ENCODE results near the gene CHD5.

Gene CHD5

DNA sequence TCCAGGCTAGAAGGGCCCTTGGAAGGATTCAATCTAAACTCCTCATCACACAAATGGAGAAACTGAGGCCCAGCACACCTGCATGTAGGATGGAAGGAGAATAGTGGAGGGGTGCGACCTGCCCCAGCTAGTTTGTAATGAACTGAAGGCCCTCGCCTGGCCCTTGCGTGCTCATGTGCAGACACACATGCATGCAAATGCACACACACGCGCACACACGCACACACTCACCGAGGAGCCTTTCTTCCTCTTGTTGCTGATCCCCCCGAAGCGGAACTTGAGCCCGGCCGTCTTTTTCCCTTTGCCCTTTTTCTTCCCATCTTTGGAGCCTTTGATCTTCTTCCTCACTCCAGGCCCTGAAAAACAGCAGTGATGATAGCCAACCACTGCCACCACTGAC lies 27.9 kb downstream of the CHD5 start:
- no peaks in the 10 kb centered on the region for H3K79me2 ChIP-seq (ENCODE audit: control insufficient read depth, insufficient read depth, low read length)
- no peak overlapping the region for H2BK5ac ChIP-seq (ENCODE audit: low read length)
- WGBS (ENCODE audit: extremely low coverage, insufficient coverage, low lambda C conversion rate), result no CpG with 5 or more reads among the region's 11 CpGs
- no peak overlapping the region for H3K23ac ChIP-seq (ENCODE audit: low read length)
- H3K27me3 ChIP-seq (ENCODE audit: insufficient read depth, low read length, poor library complexity), result no peaks in the 10 kb centered on the region
- H3K4me1 ChIP-seq (ENCODE audit: control insufficient read depth, low read depth, low read length), result no peaks in the 10 kb centered on the region
- no peak overlapping the region for H4K8ac ChIP-seq (ENCODE audit: low read depth, low read length)
- no peak overlapping the region for H3K4me2 ChIP-seq (ENCODE audit: low read length)
- H3K27ac ChIP-seq (ENCODE audit: low read depth, low read length), result no peak overlapping the region
- H3K4me3 ChIP-seq (ENCODE audit: low read length), result no peak overlapping the region
- no peaks in the 10 kb centered on the region for H3K79me1 ChIP-seq (ENCODE audit: low read length)
- no peak overlapping the region for H2AK5ac ChIP-seq (ENCODE audit: low read length)
- H2BK120ac ChIP-seq (ENCODE audit: low read depth, low read length), result no peak overlapping the region
- no peak overlapping the region for H4K5ac ChIP-seq (ENCODE audit: low read length)
- no peak overlapping the region for H3K4ac ChIP-seq (ENCODE audit: low read depth, low read length)
- DNase-seq, result no peak
- H3K9ac ChIP-seq (ENCODE audit: low read length), result no peak overlapping the region
- no peak overlapping the region for H3K18ac ChIP-seq (ENCODE audit: low read length)
- H3K36me3 ChIP-seq (ENCODE audit: control insufficient read depth, insufficient read depth, low read length), result no peaks in the 10 kb centered on the region
- no peak overlapping the region for H3K56ac ChIP-seq (ENCODE audit: low read length)
- no peak overlapping the region for H2BK15ac ChIP-seq (replicated peaks; ENCODE audit: low read depth)

DNA sequence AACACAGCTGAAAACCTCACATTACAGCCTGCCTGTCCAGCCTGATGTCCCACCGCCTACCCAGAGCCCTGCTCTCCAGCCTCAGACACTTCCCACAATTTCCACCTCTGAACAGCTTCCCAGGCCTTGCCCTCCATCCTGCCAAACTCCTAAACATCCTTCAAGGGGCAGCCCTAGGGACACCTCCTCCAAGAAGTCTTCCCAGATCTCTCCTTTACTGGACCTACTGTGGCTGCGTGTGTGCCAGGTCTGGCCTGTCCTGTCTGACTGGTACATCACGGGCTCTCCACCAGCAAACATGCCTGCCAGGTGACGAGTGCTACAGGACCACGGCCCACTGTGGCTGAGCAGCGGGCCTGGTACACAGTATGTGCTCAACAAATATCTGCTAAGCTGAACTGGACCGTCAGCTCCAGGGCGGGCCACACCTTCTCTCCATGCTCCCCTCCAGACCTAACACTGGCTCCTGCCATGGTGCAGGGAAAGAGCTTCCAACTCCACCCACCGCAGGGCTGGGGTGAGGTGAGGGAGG lies 28.8 kb downstream of the CHD5 start:
- no peak for DNase-seq
- Histone ChIP-seq H2AK5ac (ENCODE audit: low read length) (no peak overlapping the region), H3K27me3 (ENCODE audit: insufficient read depth, low read length, poor library complexity) (no peaks in the 10 kb centered on the region), H3K4ac (ENCODE audit: low read depth, low read length) (no peak overlapping the region), H3K27ac (ENCODE audit: low read depth, low read length) (no peak overlapping the region), H3K4me2 (ENCODE audit: low read length) (no peak overlapping the region), H3K79me2 (ENCODE audit: control insufficient read depth, insufficient read depth, low read length) (no peaks in the 10 kb centered on the region), H2BK15ac (replicated peaks; ENCODE audit: low read depth) (no peak overlapping the region), H3K9ac (ENCODE audit: low read length) (no peak overlapping the region), H3K23ac (ENCODE audit: low read length) (no peak overlapping the region), H3K36me3 (ENCODE audit: control insufficient read depth, insufficient read depth, low read length) (no peaks in the 10 kb centered on the region), H3K4me1 (ENCODE audit: control insufficient read depth, low read depth, low read length) (no peaks in the 10 kb centered on the region), H2BK5ac (ENCODE audit: low read length) (no peak overlapping the region), H3K56ac (ENCODE audit: low read length) (no peak overlapping the region), H3K79me1 (ENCODE audit: low read length) (no peaks in the 10 kb centered on the region), H3K4me3 (ENCODE audit: low read length) (no peak overlapping the region), H2BK120ac (ENCODE audit: low read depth, low read length) (no peak overlapping the region), H4K5ac (ENCODE audit: low read length) (no peak overlapping the region), H4K8ac (ENCODE audit: low read depth, low read length) (no peak overlapping the region), H3K18ac (ENCODE audit: low read length) (no peak overlapping the region)
- WGBS (ENCODE audit: extremely low coverage, insufficient coverage, low lambda C conversion rate), result no CpG with 5 or more reads among the region's 9 CpGs

DNA sequence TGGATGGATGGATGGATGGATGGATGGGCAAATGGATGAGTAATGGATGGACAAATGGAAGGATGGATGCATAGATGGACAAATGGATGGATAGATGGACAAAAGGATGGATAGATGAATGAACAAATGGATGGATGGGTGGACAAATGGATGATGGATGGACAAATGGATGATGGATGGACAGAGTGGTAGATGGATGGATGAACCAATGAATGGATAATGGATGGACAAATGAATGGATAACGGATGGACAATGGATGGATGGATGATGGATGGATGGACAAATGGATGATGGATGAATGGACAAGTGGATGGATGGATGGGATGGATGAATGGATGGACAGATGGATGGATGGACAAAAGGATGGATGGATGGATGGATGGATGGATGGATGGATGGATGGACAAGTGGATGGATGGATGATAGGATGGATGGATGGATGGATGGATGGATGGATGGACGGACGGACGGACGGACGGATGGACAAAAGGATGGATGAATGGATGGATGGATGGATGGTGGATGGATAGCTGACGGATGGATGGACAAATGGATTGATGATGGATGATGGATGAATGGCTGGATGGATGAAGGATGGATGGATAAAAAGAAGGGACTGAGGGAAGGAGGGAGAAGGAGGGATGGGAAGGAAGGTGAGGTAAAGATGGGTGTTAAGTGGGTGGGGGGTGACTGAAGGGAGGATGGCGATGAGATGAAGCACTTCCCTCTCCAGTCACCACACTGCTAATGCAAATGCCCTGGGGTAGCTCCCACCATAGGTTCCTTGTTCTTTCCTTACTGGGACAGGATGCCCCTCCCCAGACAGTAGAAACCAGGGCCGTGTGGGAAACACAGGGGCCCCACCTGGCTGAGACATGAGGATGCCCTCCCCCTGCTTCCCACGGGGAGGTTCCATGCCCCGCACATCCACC lies 29.8 kb downstream of the CHD5 start:
- H2AK5ac ChIP-seq (ENCODE audit: low read length), result no peak overlapping the region
- H3K23ac ChIP-seq (ENCODE audit: low read length), result no peak overlapping the region
- H3K27ac ChIP-seq (ENCODE audit: low read depth, low read length), result no peak overlapping the region
- no peak overlapping the region for H3K4me2 ChIP-seq (ENCODE audit: low read length)
- no peak overlapping the region for H4K8ac ChIP-seq (ENCODE audit: low read depth, low read length)
- DNase-seq, result no peak
- H3K4ac ChIP-seq (ENCODE audit: low read depth, low read length), result no peak overlapping the region
- H3K9ac ChIP-seq (ENCODE audit: low read length), result no peak overlapping the region
- no peak overlapping the region for H3K56ac ChIP-seq (ENCODE audit: low read length)
- WGBS (ENCODE audit: extremely low coverage, insufficient coverage, low lambda C conversion rate), result no CpG with 5 or more reads among the region's 11 CpGs
- no peak overlapping the region for H2BK15ac ChIP-seq (replicated peaks; ENCODE audit: low read depth)
- no peaks in the 10 kb centered on the region for H3K79me1 ChIP-seq (ENCODE audit: low read length)
- no peak overlapping the region for H3K4me3 ChIP-seq (ENCODE audit: low read length)
- H3K18ac ChIP-seq (ENCODE audit: low read length), result no peak overlapping the region
- H3K27me3 ChIP-seq (ENCODE audit: insufficient read depth, low read length, poor library complexity), result no peaks in the 10 kb centered on the region
- H3K4me1 ChIP-seq (ENCODE audit: control insufficient read depth, low read depth, low read length), result no peaks in the 10 kb centered on the region
- H3K79me2 ChIP-seq (ENCODE audit: control insufficient read depth, insufficient read depth, low read length), result no peaks in the 10 kb centered on the region
- H4K5ac ChIP-seq (ENCODE audit: low read length), result no peak overlapping the region
- no peak overlapping the region for H2BK5ac ChIP-seq (ENCODE audit: low read length)
- H2BK120ac ChIP-seq (ENCODE audit: low read depth, low read length), result no peak overlapping the region
- no peaks in the 10 kb centered on the region for H3K36me3 ChIP-seq (ENCODE audit: control insufficient read depth, insufficient read depth, low read length)

DNA sequence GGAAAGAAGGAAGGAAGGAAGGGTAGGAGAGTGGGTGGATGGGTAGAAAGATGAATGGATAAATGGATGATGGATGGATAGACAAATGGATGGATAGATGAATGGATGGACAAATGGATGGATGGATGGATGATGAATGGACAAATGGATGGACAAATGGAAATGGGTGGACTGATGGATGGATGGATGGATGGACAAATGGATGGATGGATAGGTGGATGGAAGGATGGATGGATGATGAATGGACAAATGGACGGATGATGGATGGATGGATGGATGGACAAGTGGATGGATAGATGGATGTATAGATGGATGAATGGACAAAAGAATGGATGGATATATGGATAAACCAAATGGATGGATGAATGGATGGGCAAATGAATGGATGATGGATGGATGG lies 30.5 kb downstream of the CHD5 start:
- no peak overlapping the region for H2BK15ac ChIP-seq (replicated peaks; ENCODE audit: low read depth)
- no peaks in the 10 kb centered on the region for H3K79me1 ChIP-seq (ENCODE audit: low read length)
- H3K4me2 ChIP-seq (ENCODE audit: low read length), result no peak overlapping the region
- H2BK120ac ChIP-seq (ENCODE audit: low read depth, low read length), result no peak overlapping the region
- no peak overlapping the region for H3K27ac ChIP-seq (ENCODE audit: low read depth, low read length)
- H3K56ac ChIP-seq (ENCODE audit: low read length), result no peak overlapping the region
- H3K27me3 ChIP-seq (ENCODE audit: insufficient read depth, low read length, poor library complexity), result no peaks in the 10 kb centered on the region
- no peak overlapping the region for H3K4me3 ChIP-seq (ENCODE audit: low read length)
- no peaks in the 10 kb centered on the region for H3K4me1 ChIP-seq (ENCODE audit: control insufficient read depth, low read depth, low read length)
- no peak overlapping the region for H4K8ac ChIP-seq (ENCODE audit: low read depth, low read length)
- no peaks in the 10 kb centered on the region for H3K36me3 ChIP-seq (ENCODE audit: control insufficient read depth, insufficient read depth, low read length)
- no peak overlapping the region for H2AK5ac ChIP-seq (ENCODE audit: low read length)
- no peaks in the 10 kb centered on the region for H3K79me2 ChIP-seq (ENCODE audit: control insufficient read depth, insufficient read depth, low read length)
- no peak overlapping the region for H3K23ac ChIP-seq (ENCODE audit: low read length)
- no peak overlapping the region for H3K4ac ChIP-seq (ENCODE audit: low read depth, low read length)
- H4K5ac ChIP-seq (ENCODE audit: low read length), result no peak overlapping the region
- H3K9ac ChIP-seq (ENCODE audit: low read length), result no peak overlapping the region
- no peak overlapping the region for H2BK5ac ChIP-seq (ENCODE audit: low read length)
- WGBS (ENCODE audit: extremely low coverage, insufficient coverage, low lambda C conversion rate), result no CpG with 5 or more reads among the region's 1 CpG
- no peak for DNase-seq
- no peak overlapping the region for H3K18ac ChIP-seq (ENCODE audit: low read length)

DNA sequence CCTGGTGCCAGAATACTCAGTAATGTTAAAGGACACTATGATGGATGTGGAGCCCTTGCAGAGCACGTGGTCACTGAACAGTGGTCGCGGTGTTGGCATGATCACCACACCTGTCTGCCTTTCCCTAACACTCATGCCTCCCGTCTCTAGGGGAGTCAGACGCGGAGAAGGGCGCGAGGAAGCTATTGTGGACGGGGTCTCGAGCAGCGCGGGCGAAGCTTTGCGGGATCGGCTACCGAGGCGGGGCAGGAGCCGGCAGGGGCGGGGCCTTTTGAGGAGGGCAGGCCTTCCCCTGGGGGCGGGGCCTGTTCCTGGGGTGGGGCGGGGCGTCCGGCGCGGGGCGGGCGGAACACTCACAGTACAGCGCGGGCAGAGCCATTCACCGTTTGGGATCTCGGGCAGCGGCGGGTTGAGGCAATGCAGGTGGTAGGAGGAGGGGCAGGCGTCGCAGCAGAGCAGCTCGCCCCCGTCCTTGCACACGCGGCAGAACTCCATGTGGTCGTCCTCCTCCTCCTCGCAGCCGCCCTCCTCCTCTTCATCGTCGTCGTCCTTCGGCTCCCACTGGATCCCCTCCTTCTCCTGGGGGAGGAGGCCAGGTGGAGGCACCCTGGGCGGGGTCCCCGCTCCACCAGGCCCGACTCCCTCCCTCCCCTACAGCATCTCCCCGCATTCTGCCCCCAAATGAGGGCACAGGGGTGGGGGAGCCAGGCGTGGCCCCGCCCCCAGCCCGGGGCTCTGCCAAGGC lies 31.5 kb downstream of the CHD5 start:
- H2BK5ac ChIP-seq (ENCODE audit: low read length), result no peak overlapping the region
- H3K23ac ChIP-seq (ENCODE audit: low read length), result peak overlapping the region; percentile 11
- no peak overlapping the region for H3K4me3 ChIP-seq (ENCODE audit: low read length)
- H2BK120ac ChIP-seq (ENCODE audit: low read depth, low read length), result no peak overlapping the region
- H3K36me3 ChIP-seq (ENCODE audit: control insufficient read depth, insufficient read depth, low read length), result no peaks in the 10 kb centered on the region
- H3K27me3 ChIP-seq (ENCODE audit: insufficient read depth, low read length, poor library complexity), result no peaks in the 10 kb centered on the region
- peak overlapping the region; percentile 56 for H3K4me2 ChIP-seq (ENCODE audit: low read length)
- peak overlapping the region; percentile 10 for H3K9ac ChIP-seq (ENCODE audit: low read length)
- H3K27ac ChIP-seq (ENCODE audit: low read depth, low read length), result no peak overlapping the region
- no peak overlapping the region for H3K18ac ChIP-seq (ENCODE audit: low read length)
- no peaks in the 10 kb centered on the region for H3K79me1 ChIP-seq (ENCODE audit: low read length)
- no peak overlapping the region for H3K4ac ChIP-seq (ENCODE audit: low read depth, low read length)
- H3K79me2 ChIP-seq (ENCODE audit: control insufficient read depth, insufficient read depth, low read length), result no peaks in the 10 kb centered on the region
- H2BK15ac ChIP-seq (replicated peaks; ENCODE audit: low read depth), result no peak overlapping the region
- H3K56ac ChIP-seq (ENCODE audit: low read length), result peak overlapping the region; percentile 76
- no CpG with 5 or more reads among the region's 53 CpGs for WGBS (ENCODE audit: extremely low coverage, insufficient coverage, low lambda C conversion rate)
- H4K8ac ChIP-seq (ENCODE audit: low read depth, low read length), result no peak overlapping the region
- H3K4me1 ChIP-seq (ENCODE audit: control insufficient read depth, low read depth, low read length), result no peaks in the 10 kb centered on the region
- peak; percentile 88 for DNase-seq
- no peak overlapping the region for H4K5ac ChIP-seq (ENCODE audit: low read length)
- no peak overlapping the region for H2AK5ac ChIP-seq (ENCODE audit: low read length)
